OCI-LY7 (cell line): Measurements from ENCODE around the gene ARL14EP. TPM values are rescaled to one million over a fixed set of nuclear protein-coding genes. Genes with fewer than 3 reads are reported as not detected.

ENCODE experiments used
- BruUV-seq: library from RNA; stranded (reverse); fragments of 400-500 nt; replicated peaks from 2 replicates; lab custom pipeline; 2021; lab: Mats Ljungman, UMichigan
- CTCF ChIA-PET: fragments of 300-600 bp; sonication (Branson Sonifier 250); formaldehyde crosslinking; loops from one replicate; lab custom pipeline; 2022; ENCODE audit warnings: antibody characterized with exemption; ENCODE audit not compliant: unreplicated experiment; lab: Charles Lee
- POLR2A ChIA-PET: fragments of 300-600 bp; sonication (Branson Sonifier 250); formaldehyde crosslinking; loops from one replicate; lab custom pipeline; 2022; ENCODE audit warnings: antibody characterized with exemption; lab: Charles Lee
- DNase-seq: peaks from one replicate; pipeline ENCODE4 v3.0.0-alpha.2; 2015; ENCODE audit warnings: low spot score
- H2AFZ ChIP-seq: fragments of 200-600 bp; sonication (generic), shearing (Covaris generic); 2 replicates; pipeline ENCODE4 v1.6.1; 2014; ENCODE audit warnings: mild to moderate bottlenecking, antibody characterized with exemption, low read length, moderate library complexity
- H3K27ac ChIP-seq: fragments of 200-600 bp; sonication (generic); 2 replicates; pipeline ENCODE4 v1.5.1; 2014; ENCODE audit warnings: mixed run types, low read depth, mild to moderate bottlenecking, moderate library complexity, low read length, inconsistent platforms; ENCODE audit not compliant: poor library complexity, severe bottlenecking
- H3K36me3 ChIP-seq: fragments of 200-600 bp; sonication (generic); 2 replicates; pipeline ENCODE4 v1.6.1; 2014; ENCODE audit warnings: mild to moderate bottlenecking, antibody characterized with exemption, low read length, moderate library complexity, mixed read lengths; ENCODE audit not compliant: insufficient read depth
- H3K4me1 ChIP-seq: fragments of 200-600 bp; sonication (generic); 2 replicates; pipeline ENCODE4 v1.5.1; 2014; ENCODE audit warnings: mild to moderate bottlenecking, low read length; ENCODE audit not compliant: insufficient read depth, poor library complexity, severe bottlenecking
- H3K4me2 ChIP-seq: fragments of 200-600 bp; sonication (generic); 2 replicates; pipeline ENCODE4 v1.6.1; 2014; ENCODE audit warnings: mild to moderate bottlenecking, low read length
- H3K4me3 ChIP-seq: fragments of 200-600 bp; sonication (generic); 2 replicates; pipeline ENCODE4 v1.5.1; 2014; ENCODE audit warnings: mild to moderate bottlenecking, low read depth, low read length; ENCODE audit not compliant: poor library complexity, severe bottlenecking
- H3K79me2 ChIP-seq: fragments of 200-600 bp; sonication (generic); 2 replicates; pipeline ENCODE4 v1.6.1; 2016; ENCODE audit warnings: low read depth, mild to moderate bottlenecking, low read length, moderate library complexity, mixed read lengths; ENCODE audit not compliant: insufficient read depth
- H3K9me2 ChIP-seq: fragments of 200-600 bp; sonication (generic); 2 replicates; pipeline ENCODE4 v1.6.1; 2016; ENCODE audit warnings: mild to moderate bottlenecking, low read length, mixed read lengths; ENCODE audit not compliant: insufficient read depth
- H3K9me3 ChIP-seq: fragments of 200-600 bp; sonication (generic); 2 replicates; pipeline ENCODE4 v1.6.1; 2014; ENCODE audit warnings: mild to moderate bottlenecking, mixed run types, low read length, mixed read lengths
- H4K20me1 ChIP-seq: fragments of 200-600 bp; sonication (generic); 2 replicates; pipeline ENCODE4 v1.6.1; 2014; ENCODE audit warnings: mild to moderate bottlenecking, antibody characterized with exemption, low read length, moderate library complexity, mixed read lengths; ENCODE audit not compliant: insufficient read depth
- EZH2phosphoT487 ChIP-seq: fragments of 200-600 bp; sonication (generic); IDR thresholded peaks from 2 replicates; pipeline ENCODE4 v1.6.1; 2018; ENCODE audit warnings: low read depth, borderline replicate concordance, mild to moderate bottlenecking, mixed run types, antibody characterized with exemption, low read length, moderate library complexity, mixed read lengths
- intact Hi-C: fragments of 100-400 bp; cut with micrococcal nuclease; formaldehyde crosslinking; loops from one replicate; pipeline ENCODE4 v1.10.0; 2022; ENCODE audit not compliant: unreplicated experiment
- total RNA-seq, 2 experiments: library from RNA; depleted of rRNA in 1 of 2; stranded (reverse); fragments of >200 nt in 1 of 2; shearing (Covaris generic) in 1 of 2; gene quantifications; 2 replicates each; pipeline ENCODE4 v1.2.3, GENCODE V29; 2014 to 2022
- TF ChIP-seq, protein P1 (sequence below): fragments of 200-600 bp; sonication (generic); conservative IDR thresholded peaks from 2 replicates; pipeline ENCODE4 v1.5.1; 2014; ENCODE audit warnings: mild to moderate bottlenecking, antibody characterized with exemption, low read length, moderate library complexity, mixed read lengths

Gene ARL14EP
- total RNA-seq, 2 experiments from 2014 or later, result 37.8 to 51.5 TPM

DNA sequence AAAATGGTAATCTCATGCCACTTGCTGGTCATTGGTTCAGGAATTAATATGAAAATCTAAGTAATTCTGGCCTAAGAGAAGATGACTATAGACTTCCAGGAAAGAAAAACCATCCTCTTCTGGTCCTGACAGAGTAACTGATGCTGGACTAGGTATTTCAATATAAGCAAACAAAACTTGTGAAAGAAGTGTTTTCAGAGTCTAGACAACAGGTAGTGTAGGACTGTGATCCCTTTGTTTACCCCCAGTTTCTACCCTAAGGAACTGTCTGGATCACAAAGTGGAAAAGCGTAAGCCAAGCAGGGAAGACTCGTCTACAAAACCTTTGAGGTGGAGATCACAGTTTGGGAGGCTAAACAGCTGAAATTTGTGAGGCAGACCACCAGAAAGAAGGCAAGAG lies 30.4 kb upstream of the ARL14EP start:
- Histone ChIP-seq H4K20me1 (no peaks in the 10 kb centered on the region), H3K79me2 (no peaks in the 10 kb centered on the region), H3K9me3 (no peaks in the 10 kb centered on the region), H3K4me1 (no peaks in the 10 kb centered on the region), H3K9me2 (no peaks in the 10 kb centered on the region), H3K4me2 (no peak overlapping the region), H2AFZ (no peak overlapping the region), H3K4me3 (no peak overlapping the region), H3K36me3 (no peaks in the 10 kb centered on the region), H3K27ac (no peak overlapping the region)
- intact Hi-C loops, result no loop called here
- BruUV-seq, result no TSS peak
- no peak for DNase-seq
- ChIA-PET POLR2A (no interaction called here), CTCF (no interaction called here)
- TF ChIP-seq, protein P1, sequence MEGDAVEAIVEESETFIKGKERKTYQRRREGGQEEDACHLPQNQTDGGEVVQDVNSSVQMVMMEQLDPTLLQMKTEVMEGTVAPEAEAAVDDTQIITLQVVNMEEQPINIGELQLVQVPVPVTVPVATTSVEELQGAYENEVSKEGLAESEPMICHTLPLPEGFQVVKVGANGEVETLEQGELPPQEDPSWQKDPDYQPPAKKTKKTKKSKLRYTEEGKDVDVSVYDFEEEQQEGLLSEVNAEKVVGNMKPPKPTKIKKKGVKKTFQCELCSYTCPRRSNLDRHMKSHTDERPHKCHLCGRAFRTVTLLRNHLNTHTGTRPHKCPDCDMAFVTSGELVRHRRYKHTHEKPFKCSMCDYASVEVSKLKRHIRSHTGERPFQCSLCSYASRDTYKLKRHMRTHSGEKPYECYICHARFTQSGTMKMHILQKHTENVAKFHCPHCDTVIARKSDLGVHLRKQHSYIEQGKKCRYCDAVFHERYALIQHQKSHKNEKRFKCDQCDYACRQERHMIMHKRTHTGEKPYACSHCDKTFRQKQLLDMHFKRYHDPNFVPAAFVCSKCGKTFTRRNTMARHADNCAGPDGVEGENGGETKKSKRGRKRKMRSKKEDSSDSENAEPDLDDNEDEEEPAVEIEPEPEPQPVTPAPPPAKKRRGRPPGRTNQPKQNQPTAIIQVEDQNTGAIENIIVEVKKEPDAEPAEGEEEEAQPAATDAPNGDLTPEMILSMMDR, result no peak
- TF ChIP-seq EZH2phosphoT487, result no peak

DNA sequence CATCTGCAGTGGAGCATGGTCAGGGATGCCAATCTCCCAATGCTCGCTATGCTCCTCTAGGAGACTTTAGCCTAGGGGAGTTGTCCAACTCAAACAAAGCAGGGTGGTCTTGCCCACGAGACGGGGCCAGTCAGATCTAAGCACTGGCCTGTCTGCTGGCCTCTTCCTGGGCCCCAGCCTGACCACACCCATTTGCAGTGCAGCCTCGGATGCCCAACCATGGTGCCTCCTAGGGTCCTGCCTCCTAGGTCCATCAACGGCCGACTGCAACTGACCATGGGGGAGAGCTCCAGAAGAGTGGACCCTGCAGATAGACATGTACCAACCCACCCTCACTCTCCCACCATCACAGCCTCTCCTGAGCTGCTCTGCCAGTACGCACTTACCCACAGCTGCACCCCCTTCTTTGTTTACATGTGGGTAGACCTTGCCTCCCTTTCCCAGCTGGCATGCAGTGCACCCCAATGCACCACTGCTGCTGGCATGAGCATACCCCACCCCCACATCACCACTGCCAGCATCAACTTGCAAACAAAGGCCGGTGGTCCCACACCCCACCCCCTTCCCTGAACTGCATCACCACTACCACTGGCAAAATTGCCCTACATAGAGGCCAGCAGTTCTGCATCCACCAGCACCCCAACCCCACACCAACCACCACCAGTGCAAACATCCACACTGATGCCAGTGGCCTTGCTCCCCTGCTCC lies 27.6 kb upstream of the ARL14EP start:
- intact Hi-C loops, result no loop called here
- H2AFZ ChIP-seq, result no peak overlapping the region
- no peak for DNase-seq
- no peak overlapping the region for H3K4me2 ChIP-seq
- no peaks in the 10 kb centered on the region for H4K20me1 ChIP-seq
- TF ChIP-seq, protein P1, result no peak
- no peak for TF ChIP-seq EZH2phosphoT487
- no TSS peak for BruUV-seq
- ChIA-PET CTCF (no interaction called here), POLR2A (interaction anchor here (0.6 to 1.4 kb wide), 2 partner anchors 23 to 38 kb away, joined by 3 to 4 read pairs; no protein-coding TSS in a partner anchor)
- no peaks in the 10 kb centered on the region for H3K79me2 ChIP-seq
- no peaks in the 10 kb centered on the region for H3K9me3 ChIP-seq
- H3K4me1 ChIP-seq, result no peaks in the 10 kb centered on the region
- no peaks in the 10 kb centered on the region for H3K9me2 ChIP-seq
- H3K36me3 ChIP-seq, result no peaks in the 10 kb centered on the region
- no peak overlapping the region for H3K27ac ChIP-seq
- no peak overlapping the region for H3K4me3 ChIP-seq

DNA sequence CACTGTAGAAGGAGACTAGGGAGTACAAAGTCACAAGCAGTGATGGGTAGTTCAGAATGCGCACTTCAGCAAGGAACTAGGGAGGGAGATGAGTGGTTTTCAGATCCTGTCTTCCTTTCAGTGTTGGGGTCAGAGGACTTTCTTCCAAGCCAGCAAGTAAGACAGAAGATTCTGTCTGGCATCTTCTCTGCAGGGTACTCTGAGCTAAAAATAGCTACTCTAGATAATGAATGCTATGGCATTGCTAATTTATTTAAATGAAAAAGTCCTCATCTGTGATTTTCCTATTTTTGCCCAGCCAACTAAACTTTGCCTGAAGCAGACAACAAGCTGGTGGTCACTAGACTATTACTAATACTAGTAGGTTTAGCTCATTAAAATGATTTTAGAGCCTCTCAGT lies 18.3 kb upstream of the ARL14EP start:
- no peak for TF ChIP-seq EZH2phosphoT487
- TF ChIP-seq, protein P1, result no peak
- intact Hi-C loops, result no loop called here
- H3K4me2 ChIP-seq, result no peak overlapping the region
- no peak for DNase-seq
- CTCF ChIA-PET, result no interaction called here
- no peaks in the 10 kb centered on the region for H3K9me2 ChIP-seq
- H3K36me3 ChIP-seq, result no peaks in the 10 kb centered on the region
- no peak overlapping the region for H2AFZ ChIP-seq
- H3K9me3 ChIP-seq, result no peaks in the 10 kb centered on the region
- no TSS peak for BruUV-seq
- POLR2A ChIA-PET, result interaction anchor here (1.8 kb wide), 1 partner anchor 16 kb away, joined by 4 read pairs; no protein-coding TSS in a partner anchor
- no peaks in the 10 kb centered on the region for H3K79me2 ChIP-seq
- H3K4me3 ChIP-seq, result no peak overlapping the region
- H4K20me1 ChIP-seq, result no peaks in the 10 kb centered on the region
- no peaks in the 10 kb centered on the region for H3K4me1 ChIP-seq
- no peak overlapping the region for H3K27ac ChIP-seq
